HEK293 (cell line): ENCODE data around the gene TSPYL4.

Experiments
- HIC1 ChIP-seq: fragments of 450-650 bp; formaldehyde crosslinking; IDR thresholded peaks from 2 replicates; pipeline ENCODE4 v1.5.1; 2016; ENCODE audit warnings: missing biosample characterization, missing genetic modification characterization
- HOXC10 ChIP-seq: sonication (generic); formaldehyde crosslinking; IDR thresholded peaks from 2 replicates; pipeline ENCODE4 v1.8.1; 2023; ENCODE audit warnings: mild to moderate bottlenecking, missing genetic modification reagents
- KLF1 ChIP-seq: fragments of 450-650 bp; formaldehyde crosslinking; IDR thresholded peaks from 2 replicates; pipeline ENCODE4 v1.5.1; 2016; ENCODE audit warnings: missing biosample characterization, missing genetic modification characterization
- KLF16 ChIP-seq: fragments of 450-650 bp; formaldehyde crosslinking; IDR thresholded peaks from 2 replicates; pipeline ENCODE4 v1.5.1; 2017; ENCODE audit warnings: missing biosample characterization, missing genetic modification characterization
- KLF8 ChIP-seq: fragments of 450-650 bp; formaldehyde crosslinking; IDR thresholded peaks from 2 replicates; pipeline ENCODE4 v1.5.1; 2016; ENCODE audit warnings: missing biosample characterization, missing genetic modification characterization
- PBX3 ChIP-seq: sonication (generic); formaldehyde crosslinking; IDR thresholded peaks from 2 replicates; pipeline ENCODE4 v1.8.1; 2022; ENCODE audit warnings: mild to moderate bottlenecking, moderate library complexity, missing genetic modification reagents
- SCRT2 ChIP-seq: fragments of 450-650 bp; formaldehyde crosslinking; IDR thresholded peaks from 2 replicates; pipeline ENCODE4 v1.5.1; 2016; ENCODE audit warnings: missing biosample characterization, missing genetic modification characterization
- YY2 ChIP-seq: fragments of 450-650 bp; formaldehyde crosslinking; IDR thresholded peaks from 2 replicates; pipeline ENCODE4 v1.5.1; 2016; ENCODE audit warnings: missing biosample characterization, missing genetic modification characterization
- ZBTB1 ChIP-seq: fragments of 450-650 bp; formaldehyde crosslinking; IDR thresholded peaks from 2 replicates; pipeline ENCODE4 v1.5.1; 2016; ENCODE audit warnings: missing biosample characterization, missing genetic modification characterization
- ZBTB10 ChIP-seq: fragments of 450-650 bp; formaldehyde crosslinking; IDR thresholded peaks from 2 replicates; pipeline ENCODE4 v1.5.1; 2016; ENCODE audit warnings: missing biosample characterization, missing genetic modification characterization
- ZBTB20 ChIP-seq: fragments of 450-650 bp; formaldehyde crosslinking; IDR thresholded peaks from 2 replicates; pipeline ENCODE4 v1.5.1; 2016; ENCODE audit warnings: missing biosample characterization, missing genetic modification characterization
- ZBTB6 ChIP-seq: fragments of 450-650 bp; formaldehyde crosslinking; IDR thresholded peaks from 2 replicates; pipeline ENCODE4 v1.5.1; 2017; ENCODE audit warnings: missing biosample characterization, missing genetic modification characterization
- ZBTB8A ChIP-seq: fragments of 450-650 bp; formaldehyde crosslinking; IDR thresholded peaks from 2 replicates; pipeline ENCODE4 v1.5.1; 2016; ENCODE audit warnings: missing biosample characterization, missing genetic modification characterization
- ZFP3 ChIP-seq: fragments of 450-650 bp; formaldehyde crosslinking; IDR thresholded peaks from 2 replicates; pipeline ENCODE4 v1.5.1; 2016; ENCODE audit warnings: low read depth, missing biosample characterization, missing genetic modification characterization
- ZNF140 ChIP-seq: fragments of 450-650 bp; formaldehyde crosslinking; IDR thresholded peaks from 2 replicates; pipeline ENCODE4 v1.5.1; 2016; ENCODE audit warnings: missing biosample characterization, missing genetic modification characterization
- ZNF155 ChIP-seq: fragments of 450-650 bp; formaldehyde crosslinking; IDR thresholded peaks from 2 replicates; pipeline ENCODE4 v1.5.1; 2016; ENCODE audit warnings: missing biosample characterization, missing genetic modification characterization
- ZNF157 ChIP-seq: fragments of 450-650 bp; formaldehyde crosslinking; IDR thresholded peaks from 2 replicates; pipeline ENCODE4 v1.5.1; 2016; ENCODE audit warnings: missing biosample characterization, missing genetic modification characterization
- ZNF2 ChIP-seq: fragments of 450-650 bp; formaldehyde crosslinking; IDR thresholded peaks from 2 replicates; pipeline ENCODE4 v1.5.1; 2016; ENCODE audit warnings: missing biosample characterization, missing genetic modification characterization
- ZNF366 ChIP-seq: fragments of 450-650 bp; formaldehyde crosslinking; conservative IDR thresholded peaks from 2 replicates; pipeline ENCODE4 v1.5.1; 2016; ENCODE audit warnings: missing biosample characterization, missing genetic modification characterization
- ZNF391 ChIP-seq: fragments of 450-650 bp; formaldehyde crosslinking; IDR thresholded peaks from 2 replicates; pipeline ENCODE4 v1.5.1; 2016; ENCODE audit warnings: low read depth, missing biosample characterization, missing genetic modification characterization, borderline replicate concordance
- ZNF404 ChIP-seq: fragments of 450-650 bp; formaldehyde crosslinking; IDR thresholded peaks from 2 replicates; pipeline ENCODE4 v1.5.1; 2017; ENCODE audit warnings: missing biosample characterization, missing genetic modification characterization
- ZNF423 ChIP-seq: fragments of 450-650 bp; formaldehyde crosslinking; IDR thresholded peaks from 2 replicates; pipeline ENCODE4 v1.5.1; 2016; ENCODE audit warnings: missing biosample characterization, missing genetic modification characterization
- ZNF521 ChIP-seq: fragments of 450-650 bp; formaldehyde crosslinking; IDR thresholded peaks from 2 replicates; pipeline ENCODE4 v1.5.1; 2017; ENCODE audit warnings: missing biosample characterization, mild to moderate bottlenecking, missing genetic modification characterization
- ZNF548 ChIP-seq: fragments of 450-650 bp; formaldehyde crosslinking; IDR thresholded peaks from 2 replicates; pipeline ENCODE4 v1.5.1; 2016; ENCODE audit warnings: missing biosample characterization, missing genetic modification characterization
- ZNF580 ChIP-seq: fragments of 450-650 bp; formaldehyde crosslinking; IDR thresholded peaks from 2 replicates; pipeline ENCODE4 v1.5.1; 2016; ENCODE audit warnings: missing biosample characterization, missing genetic modification characterization
- ZNF624 ChIP-seq: fragments of 450-650 bp; formaldehyde crosslinking; IDR thresholded peaks from 2 replicates; pipeline ENCODE4 v1.5.1; 2017; ENCODE audit warnings: missing biosample characterization, missing genetic modification characterization
- ZNF664 ChIP-seq: fragments of 450-650 bp; formaldehyde crosslinking; IDR thresholded peaks from 2 replicates; pipeline ENCODE4 v1.5.1; 2016; ENCODE audit warnings: missing biosample characterization, missing genetic modification characterization
- ZNF692 ChIP-seq: fragments of 450-650 bp; formaldehyde crosslinking; IDR thresholded peaks from 2 replicates; pipeline ENCODE4 v1.5.1; 2016; ENCODE audit warnings: missing biosample characterization, missing genetic modification characterization
- ZNF747 ChIP-seq: fragments of 450-650 bp; formaldehyde crosslinking; IDR thresholded peaks from 2 replicates; pipeline ENCODE4 v1.5.1; 2016; ENCODE audit warnings: missing biosample characterization, missing genetic modification characterization
- ZNF76 ChIP-seq: fragments of 450-650 bp; formaldehyde crosslinking; IDR thresholded peaks from 2 replicates; pipeline ENCODE4; 2016; ENCODE audit warnings: low read depth, missing biosample characterization, missing genetic modification characterization, borderline replicate concordance
- ZNF843 ChIP-seq: fragments of 450-650 bp; formaldehyde crosslinking; IDR thresholded peaks from 2 replicates; pipeline ENCODE4 v1.5.1; 2016; ENCODE audit warnings: missing biosample characterization, missing genetic modification characterization

TSPYL4 gene

GRCh38 chr6:116279232-116280160 lies 25.6 kb upstream of the TSPYL4 start, which contains the start of gene TSPYL1 (continued):
- TF ChIP-seq ZNF843 (tag by site-specific recombination), result peak; percentile 23
- TF ChIP-seq ZNF747 (tag by site-specific recombination), result no peak
- TF ChIP-seq ZFP3 (tag by site-specific recombination), result no peak
- TF ChIP-seq ZNF548 (tag by site-specific recombination), result no peak
- no peak for TF ChIP-seq ZBTB6 (tag by site-specific recombination)
- TF ChIP-seq ZBTB10 (tag by site-specific recombination), result peak; percentile 89; the same call in 1 of the 2 replicates
- TF ChIP-seq KLF8 (tag by site-specific recombination), result peak; percentile 80
- 0 out of 2 replicates have a peak, but pooled peaks have one; percentile 62 for TF ChIP-seq PBX3 (CRISPR knock-in tag)
- peak; percentile 60; the same call in 1 of the 2 replicates for TF ChIP-seq YY2 (tag by site-specific recombination)
- TF ChIP-seq ZNF140 (tag by site-specific recombination), result no peak
- peak; percentile 52; the same call in 1 of the 2 replicates for TF ChIP-seq ZBTB20 (tag by site-specific recombination)
- TF ChIP-seq ZNF404 (tag by site-specific recombination), result no peak
- peak; percentile 72; the same call in 1 of the 2 replicates for TF ChIP-seq ZNF391 (tag by site-specific recombination)
- 0 out of 2 replicates have a peak, but pooled peaks have one; percentile 29 for TF ChIP-seq HIC1 (tag by site-specific recombination)
- TF ChIP-seq ZBTB8A, result peak; percentile 100
- TF ChIP-seq ZNF423 (tag by site-specific recombination), result no peak
- TF ChIP-seq KLF1 (tag by site-specific recombination), result 0 out of 2 replicates have a peak, but pooled peaks have one; percentile 52
- TF ChIP-seq ZNF664, result peak; percentile 96
- TF ChIP-seq ZNF366 (tag by site-specific recombination), result peak; percentile 89
- no peak for TF ChIP-seq ZNF624 (tag by site-specific recombination)
- no peak for TF ChIP-seq ZNF521
- TF ChIP-seq HOXC10 (CRISPR knock-in tag), result 0 out of 2 replicates have a peak, but pooled peaks have one; percentile 34
- TF ChIP-seq ZBTB1 (tag by site-specific recombination), result no peak
- no peak; the same call in 1 of the 2 replicates for TF ChIP-seq ZNF580 (tag by site-specific recombination)
- TF ChIP-seq ZNF2 (tag by site-specific recombination), result peak; percentile 83
- 0 out of 2 replicates have a peak, but pooled peaks have one; percentile 45 for TF ChIP-seq ZNF76
- TF ChIP-seq ZNF692 (tag by site-specific recombination), result peak; percentile 59; the same call in 1 of the 2 replicates
- no peak for TF ChIP-seq ZNF155 (tag by site-specific recombination)
- peak; percentile 83 for TF ChIP-seq KLF16 (tag by site-specific recombination)
- TF ChIP-seq ZNF157 (tag by site-specific recombination), result no peak
- TF ChIP-seq SCRT2 (tag by site-specific recombination), result peak; percentile 55; the same call in 1 of the 2 replicates
